ENCODE measurements around the gene CRTC3. TPM values are rescaled to one million over a fixed set of nuclear protein-coding genes. Genes with fewer than 3 reads are reported as not detected.
"Not testable (repeated sequence)": the region's sequence is repeated elsewhere in the genome, so short reads cannot be mapped to it uniquely, and the experiment has no call there.

The CRTC3 gene
- total RNA-seq, 1 experiment from 2014 or later, result 3.9 TPM

DNA sequence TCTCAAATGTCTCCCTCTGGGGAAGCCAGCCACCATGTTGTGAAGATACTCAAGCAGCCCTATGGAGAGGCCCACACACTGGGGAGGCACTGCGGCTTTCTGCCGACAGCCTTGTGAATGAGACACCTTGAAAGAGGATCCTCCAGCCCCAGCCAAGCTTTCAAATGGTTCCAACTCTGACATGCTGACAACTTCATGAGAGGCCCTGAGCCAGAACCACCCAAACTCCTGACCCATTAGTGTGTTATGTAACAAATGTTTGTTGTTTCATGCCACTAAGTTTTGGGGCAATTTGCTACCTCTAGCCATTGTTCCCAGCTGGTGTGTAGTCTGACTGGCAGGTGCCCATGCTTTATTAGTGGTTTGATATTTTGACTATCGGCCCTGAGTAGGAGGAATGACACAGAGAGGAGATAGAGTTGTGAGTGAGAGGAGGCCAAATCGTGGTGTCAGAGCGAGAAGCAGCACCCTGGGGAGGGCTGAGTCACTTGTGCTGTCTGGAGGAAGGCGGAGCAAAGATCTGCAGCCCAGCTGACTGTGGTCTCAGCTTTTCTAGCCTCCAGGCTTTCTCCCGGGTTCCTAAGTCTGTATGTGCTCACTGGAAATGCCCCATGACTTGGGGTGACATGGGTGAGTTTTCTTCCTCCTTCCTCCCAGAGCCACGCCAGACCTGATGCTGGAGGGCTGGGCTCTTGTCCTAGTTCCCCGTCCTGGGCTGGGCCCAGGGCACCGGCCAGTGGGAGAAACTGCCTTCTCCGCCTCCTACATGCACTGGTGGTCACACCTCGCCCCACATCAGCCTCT lies 130.7 kb downstream of the CRTC3 start:
- Histone ChIP-seq H2BK5ac (ENCODE audit: insufficient read length, low read length) (no peak overlapping the region), H3K4me1 (ENCODE audit: insufficient read depth, low read length) (no peaks in the 10 kb centered on the region), H2BK120ac (ENCODE audit: low read depth, low read length, poor library complexity, severe bottlenecking) (no peak overlapping the region), H3K14ac (ENCODE audit: insufficient read depth, low read length) (no peak overlapping the region), H3K79me2 (ENCODE audit: insufficient read depth, low read length) (no peaks in the 10 kb centered on the region), H3K4me2 (ENCODE audit: insufficient read depth, insufficient read length, low read length) (no peak overlapping the region), H4K5ac (ENCODE audit: insufficient read length, low read depth, low read length) (no peak overlapping the region), H3K27ac (ENCODE audit: insufficient read length, low read depth, low read length) (no peak overlapping the region), H3K23ac (ENCODE audit: insufficient read length, low read depth, low read length) (no peak overlapping the region), H3K4ac (ENCODE audit: low read depth, low read length) (no peak overlapping the region), H4K8ac (replicated peaks; ENCODE audit: insufficient read length, low read depth, low read length) (no peak overlapping the region), H3K9ac (ENCODE audit: extremely low read depth, insufficient read length, low read length) (no peak overlapping the region), H3K56ac (ENCODE audit: insufficient read length, low read depth, low read length) (no peak overlapping the region), H3K27me3 (ENCODE audit: insufficient read depth, low read length) (no peaks in the 10 kb centered on the region), H3K18ac (ENCODE audit: insufficient read length, low read depth, low read length) (no peak overlapping the region), H2AK5ac (ENCODE audit: insufficient read length, low read length) (no peak overlapping the region), H2BK15ac (ENCODE audit: low read depth, low read length) (no peak overlapping the region), H3K23me2 (ENCODE audit: insufficient read length, low read depth, low read length, poor library complexity, severe bottlenecking) (no peaks in the 10 kb centered on the region), H3T11ph (ENCODE audit: low read length) (no peak overlapping the region), H4K20me1 (ENCODE audit: control insufficient read depth, insufficient read depth, insufficient read length) (no peaks in the 10 kb centered on the region), H2BK20ac (ENCODE audit: low read depth, low read length, poor library complexity, severe bottlenecking) (no peak overlapping the region), H4K91ac (ENCODE audit: insufficient read length, low read depth, low read length) (no peak overlapping the region), H3K9me3 (ENCODE audit: control insufficient read depth, low read depth, low read length) (no peaks in the 10 kb centered on the region), H2AFZ (ENCODE audit: low read length) (no peak overlapping the region), H2BK12ac (ENCODE audit: insufficient read length, low read depth, low read length) (no peak overlapping the region), H3K79me1 (ENCODE audit: insufficient read depth, low read depth, low read length, poor library complexity, severe bottlenecking) (no peaks in the 10 kb centered on the region)
- no peaks in the 10 kb centered on the region for H3K9me3 Mint-ChIP-seq
- peak; percentile 41 for DNase-seq
- peaks cover 10 to 16% of the 10 kb centered on the region in 2 experiments for H3K4me1 Mint-ChIP-seq
- no peaks in the 10 kb centered on the region for H3K36me3 Mint-ChIP-seq (ENCODE audit: insufficient read depth in 1 of 3, low read depth in 3 of 3)
- peaks cover 13% of the 10 kb centered on the region for H3K27me3 Mint-ChIP-seq (ENCODE audit: low read depth)
- no peak overlapping the region for H3K4me3 Mint-ChIP-seq
- TF ChIP-seq, protein P1, sequence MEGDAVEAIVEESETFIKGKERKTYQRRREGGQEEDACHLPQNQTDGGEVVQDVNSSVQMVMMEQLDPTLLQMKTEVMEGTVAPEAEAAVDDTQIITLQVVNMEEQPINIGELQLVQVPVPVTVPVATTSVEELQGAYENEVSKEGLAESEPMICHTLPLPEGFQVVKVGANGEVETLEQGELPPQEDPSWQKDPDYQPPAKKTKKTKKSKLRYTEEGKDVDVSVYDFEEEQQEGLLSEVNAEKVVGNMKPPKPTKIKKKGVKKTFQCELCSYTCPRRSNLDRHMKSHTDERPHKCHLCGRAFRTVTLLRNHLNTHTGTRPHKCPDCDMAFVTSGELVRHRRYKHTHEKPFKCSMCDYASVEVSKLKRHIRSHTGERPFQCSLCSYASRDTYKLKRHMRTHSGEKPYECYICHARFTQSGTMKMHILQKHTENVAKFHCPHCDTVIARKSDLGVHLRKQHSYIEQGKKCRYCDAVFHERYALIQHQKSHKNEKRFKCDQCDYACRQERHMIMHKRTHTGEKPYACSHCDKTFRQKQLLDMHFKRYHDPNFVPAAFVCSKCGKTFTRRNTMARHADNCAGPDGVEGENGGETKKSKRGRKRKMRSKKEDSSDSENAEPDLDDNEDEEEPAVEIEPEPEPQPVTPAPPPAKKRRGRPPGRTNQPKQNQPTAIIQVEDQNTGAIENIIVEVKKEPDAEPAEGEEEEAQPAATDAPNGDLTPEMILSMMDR (conservative IDR thresholded peaks at IDR 0.05), result no peak
- no CpG with 5 or more reads among the region's 12 CpGs for WGBS (ENCODE audit: extremely low coverage, insufficient read length, low lambda C conversion rate)
- peak overlapping the region in 1 of 3 experiments; percentile 17; a peak in 2 of 7 replicates for H3K27ac Mint-ChIP-seq

DNA sequence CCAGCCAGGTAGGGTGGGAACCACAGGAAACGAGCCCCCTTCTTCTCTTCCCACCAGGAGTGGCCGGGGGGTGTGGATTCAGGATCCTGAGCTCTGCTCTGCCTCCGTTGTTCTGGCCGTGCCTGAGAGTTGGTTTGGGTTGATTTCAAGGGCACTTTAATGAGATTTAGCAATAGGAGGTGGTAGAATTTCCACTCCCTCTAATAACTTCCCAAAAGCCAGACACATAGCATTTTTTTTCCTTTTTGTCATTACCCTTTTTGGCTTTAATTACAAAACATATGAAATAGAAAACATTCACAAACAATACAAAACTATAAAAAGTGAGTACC lies 131.2 kb downstream of the CRTC3 start:
- H3K79me2 ChIP-seq (ENCODE audit: insufficient read depth, low read length); H4K20me1 ChIP-seq (ENCODE audit: control insufficient read depth, insufficient read depth, insufficient read length); H3K56ac ChIP-seq (ENCODE audit: insufficient read length, low read depth, low read length); H2BK20ac ChIP-seq (ENCODE audit: low read depth, low read length, poor library complexity, severe bottlenecking); H3K4me2 ChIP-seq (ENCODE audit: insufficient read depth, insufficient read length, low read length); H3K23me2 ChIP-seq (ENCODE audit: insufficient read length, low read depth, low read length, poor library complexity, severe bottlenecking); H3K27me3 ChIP-seq (ENCODE audit: insufficient read depth, low read length); H3K36me3 Mint-ChIP-seq (ENCODE audit: insufficient read depth in 1 of 3, low read depth in 3 of 3); H3K18ac ChIP-seq (ENCODE audit: insufficient read length, low read depth, low read length); H3K9ac ChIP-seq (ENCODE audit: extremely low read depth, insufficient read length, low read length); H2AFZ ChIP-seq (ENCODE audit: low read length); H3K14ac ChIP-seq (ENCODE audit: insufficient read depth, low read length); H3K27ac ChIP-seq (ENCODE audit: insufficient read length, low read depth, low read length); H2BK5ac ChIP-seq (ENCODE audit: insufficient read length, low read length); H3T11ph ChIP-seq (ENCODE audit: low read length); H2BK15ac ChIP-seq (ENCODE audit: low read depth, low read length); H3K9me3 ChIP-seq (ENCODE audit: control insufficient read depth, low read depth, low read length); H3K79me1 ChIP-seq (ENCODE audit: insufficient read depth, low read depth, low read length, poor library complexity, severe bottlenecking); H2BK12ac ChIP-seq (ENCODE audit: insufficient read length, low read depth, low read length); H3K9me3 Mint-ChIP-seq; H3K4ac ChIP-seq (ENCODE audit: low read depth, low read length); H4K5ac ChIP-seq (ENCODE audit: insufficient read length, low read depth, low read length); H3K27me3 Mint-ChIP-seq (ENCODE audit: low read depth); H3K23ac ChIP-seq (ENCODE audit: insufficient read length, low read depth, low read length); H4K91ac ChIP-seq (ENCODE audit: insufficient read length, low read depth, low read length); H3K4me3 Mint-ChIP-seq; H3K4me1 ChIP-seq (ENCODE audit: insufficient read depth, low read length); DNase-seq; H4K8ac ChIP-seq (replicated peaks; ENCODE audit: insufficient read length, low read depth, low read length); H2BK120ac ChIP-seq (ENCODE audit: low read depth, low read length, poor library complexity, severe bottlenecking); H2AK5ac ChIP-seq (ENCODE audit: insufficient read length, low read length): not testable (repeated sequence)
- WGBS (ENCODE audit: extremely low coverage, insufficient read length, low lambda C conversion rate), result no CpG with 5 or more reads among the region's 4 CpGs
- Mint-ChIP-seq H3K4me1 (peaks cover 10 to 16% of the 10 kb centered on the region in 2 experiments), H3K27ac (peak overlapping the region in 1 of 3 experiments; percentile 17; a peak in 2 of 7 replicates)
